HUES48 (cell line): ENCODE measurements around the gene SLC37A4.
A peak's percentile ranks its signal among the peaks of the same experiment; 100 is the strongest.
"Not testable (repeated sequence)": the region's sequence is repeated elsewhere in the genome, so short reads cannot be mapped to it uniquely, and the experiment has no call there.

Source experiments
- H3K27ac ChIP-seq: one replicate; pipeline ENCODE4 v1.7.0; 2013; ENCODE audit warnings: low read depth, low read length, inconsistent platforms
- H3K27me3 ChIP-seq: 2 replicates; pipeline ENCODE4 v1.6.1; 2013; ENCODE audit warnings: mild to moderate bottlenecking, low read length; ENCODE audit not compliant: control insufficient read depth, insufficient read depth
- H3K36me3 ChIP-seq: 2 replicates; pipeline ENCODE4 v1.6.1; 2013; ENCODE audit warnings: low read length; ENCODE audit not compliant: control insufficient read depth, insufficient read depth
- H3K4me1 ChIP-seq: 2 replicates; pipeline ENCODE4 v1.6.1; 2013; ENCODE audit warnings: mild to moderate bottlenecking, low read length; ENCODE audit not compliant: control insufficient read depth, insufficient read depth
- H3K4me3 ChIP-seq: 2 replicates; pipeline ENCODE4 v1.5.1; 2013; ENCODE audit warnings: mild to moderate bottlenecking, low read depth, low read length
- H3K9ac ChIP-seq: 2 replicates; pipeline ENCODE4 v1.6.1; 2013; ENCODE audit warnings: mild to moderate bottlenecking, low read depth, low read length, moderate library complexity
- H3K9me3 ChIP-seq: 2 replicates; pipeline ENCODE4 v1.6.1; 2013; ENCODE audit warnings: low read length; ENCODE audit not compliant: control insufficient read depth, insufficient read depth

The SLC37A4 gene

GRCh38 chr11:119030329-119031047 lies at the start of gene SLC37A4:
Gene SLC37A4, minus strand, starts transcription at chr11:119030877.
- H3K27ac ChIP-seq = peak within 1 kb of the TSS; percentile 85
- no peaks in the 10 kb centered on the region for H3K27me3 ChIP-seq
- H3K4me1 ChIP-seq = peaks cover 12% of the 10 kb centered on the region
- H3K4me3 ChIP-seq = peak within 1 kb of the TSS; percentile 91
- peaks cover 38% of the 10 kb centered on the region for H3K36me3 ChIP-seq
- H3K9me3 ChIP-seq = no peaks in the 10 kb centered on the region
- H3K9ac ChIP-seq = peak within 1 kb of the TSS; percentile 87

GRCh38 chr11:119078675-119079420 lies 48.2 kb upstream of the SLC37A4 start:
- Histone ChIP-seq H3K27ac (no peak overlapping the region), H3K9me3 (no peaks in the 10 kb centered on the region), H3K9ac (no peak overlapping the region), H3K36me3 (peaks cover 67% of the 10 kb centered on the region), H3K27me3 (no peaks in the 10 kb centered on the region), H3K4me1 (no peaks in the 10 kb centered on the region), H3K4me3 (no peak overlapping the region)

- H3K27me3 ChIP-seq = no peaks in the 10 kb centered on the region
- peaks cover 77% of the 10 kb centered on the region for H3K36me3 ChIP-seq
- no peak overlapping the region for H3K9ac ChIP-seq
- no peaks in the 10 kb centered on the region for H3K4me1 ChIP-seq
- H3K9me3 ChIP-seq = no peaks in the 10 kb centered on the region
- H3K27ac ChIP-seq = no peak overlapping the region
- no peak overlapping the region for H3K4me3 ChIP-seq
Observed at GRCh38 chr11:119077839-119078238, 47.2 kb upstream of the SLC37A4 start.

GRCh38 chr11:119067371-119068222 lies 36.9 kb upstream of the SLC37A4 start, which contains the start of gene VPS11:
Gene VPS11, plus strand, starts transcription at chr11:119067818. Its CDS starts 6 bp downstream, at chr11:119067824.
- no peaks in the 10 kb centered on the region for H3K4me1 ChIP-seq
- no peaks in the 10 kb centered on the region for H3K9me3 ChIP-seq
- H3K36me3 ChIP-seq = peaks cover 26% of the 10 kb centered on the region
- H3K9ac ChIP-seq = peak within 1 kb of the TSS; percentile 80
- H3K27me3 ChIP-seq = no peaks in the 10 kb centered on the region
- peak within 1 kb of the TSS; percentile 94 for H3K4me3 ChIP-seq
- peak within 1 kb of the TSS; percentile 82 for H3K27ac ChIP-seq

- no peak overlapping the region for H3K9ac ChIP-seq
Observed at GRCh38 chr11:119065369-119065768, 34.7 kb upstream of the SLC37A4 start.

GRCh38 chr11:119062779-119063178 lies 32.1 kb upstream of the SLC37A4 start:
- H3K4me3 ChIP-seq = no peak overlapping the region
- no peak overlapping the region for H3K27ac ChIP-seq
- no peaks in the 10 kb centered on the region for H3K4me1 ChIP-seq
- H3K27me3 ChIP-seq = no peaks in the 10 kb centered on the region
- H3K9ac ChIP-seq = no peak overlapping the region
- H3K36me3 ChIP-seq = no peaks in the 10 kb centered on the region
- H3K9me3 ChIP-seq = no peaks in the 10 kb centered on the region

More at GRCh38 chr11:119065369-119065768, 34.7 kb upstream of the SLC37A4 start:
- Histone ChIP-seq H3K4me3 (no peak overlapping the region), H3K27me3 (no peaks in the 10 kb centered on the region), H3K27ac (no peak overlapping the region), H3K4me1 (no peaks in the 10 kb centered on the region), H3K9me3 (no peaks in the 10 kb centered on the region), H3K36me3 (peaks cover 9% of the 10 kb centered on the region; the same call in 1 of the 2 replicates)

- Histone ChIP-seq H3K4me3 (no peak overlapping the region), H3K9ac (no peak overlapping the region), H3K27me3 (no peaks in the 10 kb centered on the region), H3K4me1 (no peaks in the 10 kb centered on the region), H3K27ac (no peak overlapping the region), H3K36me3 (no peaks in the 10 kb centered on the region), H3K9me3 (no peaks in the 10 kb centered on the region)
Observed at GRCh38 chr11:119061256-119061655, 30.6 kb upstream of the SLC37A4 start.

GRCh38 chr11:119059128-119059527 lies 28.5 kb upstream of the SLC37A4 start:
- not testable (repeated sequence) for H3K27ac ChIP-seq, H3K4me3 ChIP-seq, H3K27me3 ChIP-seq, H3K4me1 ChIP-seq, H3K9ac ChIP-seq, H3K9me3 ChIP-seq
- H3K36me3 ChIP-seq = peaks cover 16% of the 10 kb centered on the region

GRCh38 chr11:119057000-119057769 lies 26.5 kb upstream of the SLC37A4 start, which contains the start of gene HYOU1:
Gene HYOU1, minus strand, starts transcription at chr11:119057205. Its CDS starts 1,045 bp downstream, at chr11:119056160.
- Histone ChIP-seq H3K9me3 (no peaks in the 10 kb centered on the region), H3K36me3 (peaks cover 36% of the 10 kb centered on the region), H3K9ac (peak within 1 kb of the TSS; percentile 87), H3K4me3 (peak within 1 kb of the TSS; percentile 98), H3K27ac (peak within 1 kb of the TSS; percentile 95), H3K4me1 (no peaks in the 10 kb centered on the region), H3K27me3 (no peaks in the 10 kb centered on the region)

- H3K4me1 ChIP-seq = no peaks in the 10 kb centered on the region
- no peaks in the 10 kb centered on the region for H3K27me3 ChIP-seq
- H3K9ac ChIP-seq = peak overlapping the region; percentile 87
- H3K4me3 ChIP-seq = peak overlapping the region; percentile 96
- H3K36me3 ChIP-seq = peaks cover 42% of the 10 kb centered on the region
- no peaks in the 10 kb centered on the region for H3K9me3 ChIP-seq
- peak overlapping the region; percentile 95 for H3K27ac ChIP-seq
Observed at GRCh38 chr11:119056421-119056999, 25.8 kb upstream of the SLC37A4 start.
